Stimulated activated naive CD8-positive, alpha-beta T cell treated with anti-CD3 and anti-CD28 coated beads, Interleukin-15, amount 100 ng/mL, for 72 hours (primary cell): ENCODE data around the gene SELENOO.

Experiments used
- ATAC-seq: fragments of 150-1000 bp; cut with Tn5 transposase; 2 replicates; pipeline ENCODE4 v1.10.0; 2021; ENCODE audit warnings: mild to moderate bottlenecking, moderate library complexity
- DNase-seq, 2 donors: peaks; one replicate each; pipeline ENCODE4 v3.0.0; 2021 to 2022
- H3K27ac Mint-ChIP-seq, 2 donors: one replicate each; pipeline ENCODE4 v1.8.0; 2022; ENCODE audit warnings: mild to moderate bottlenecking in 2 of 2, mixed read lengths in 2 of 2, moderate library complexity in 2 of 2
- H3K27me3 Mint-ChIP-seq: one replicate; pipeline ENCODE4 v1.8.0; 2022; ENCODE audit warnings: mixed read lengths
- H3K4me1 Mint-ChIP-seq: one replicate; pipeline ENCODE4 v1.8.0; 2022; ENCODE audit warnings: mild to moderate bottlenecking, mixed read lengths
- H3K4me3 Mint-ChIP-seq, 2 donors: one replicate each; pipeline ENCODE4 v1.8.0; 2022; ENCODE audit warnings: mild to moderate bottlenecking in 2 of 2, mixed read lengths in 2 of 2, moderate library complexity in 1 of 2
- H3K9me3 Mint-ChIP-seq, 2 donors: one replicate each; pipeline ENCODE4 v1.8.0; 2022; ENCODE audit warnings: mixed read lengths in 2 of 2

Gene SELENOO

GRCh38 chr22:50213263-50213662, 12.5 kb downstream of the SELENOO start:
- H3K9me3 Mint-ChIP-seq: no peaks in the 10 kb centered on the region
- no peaks in the 10 kb centered on the region for H3K27me3 Mint-ChIP-seq
- no peak for ATAC-seq
- peak overlapping the region in 1 of 2 donors; percentile 52 for H3K27ac Mint-ChIP-seq
- H3K4me3 Mint-ChIP-seq: no peak overlapping the region
- DNase-seq: no peak
- peaks cover 22% of the 10 kb centered on the region for H3K4me1 Mint-ChIP-seq

GRCh38 chr22:50215297-50216054, 14.7 kb downstream of the SELENOO start:
- DNase-seq (no peak), ATAC-seq (peak; percentile 21)
- Mint-ChIP-seq H3K4me3 (no peak overlapping the region), H3K4me1 (peaks cover 22% of the 10 kb centered on the region), H3K27me3 (no peaks in the 10 kb centered on the region), H3K27ac (peak overlapping the region in 1 of 2 donors; percentile 85), H3K9me3 (no peaks in the 10 kb centered on the region)

- Mint-ChIP-seq H3K9me3 (no peaks in the 10 kb centered on the region), H3K27me3 (no peaks in the 10 kb centered on the region), H3K27ac (no peak overlapping the region), H3K4me1 (peaks cover 22% of the 10 kb centered on the region), H3K4me3 (no peak overlapping the region)
- ATAC-seq (no peak), DNase-seq (no peak)
Observed at GRCh38 chr22:50216055-50216683, 15.4 kb downstream of the SELENOO start.

- Mint-ChIP-seq H3K27ac (no peak overlapping the region), H3K4me3 (no peak overlapping the region)
- no peak for ATAC-seq
Observed at GRCh38 chr22:50216684-50217520, 16.1 kb downstream of the SELENOO start.

DNA sequence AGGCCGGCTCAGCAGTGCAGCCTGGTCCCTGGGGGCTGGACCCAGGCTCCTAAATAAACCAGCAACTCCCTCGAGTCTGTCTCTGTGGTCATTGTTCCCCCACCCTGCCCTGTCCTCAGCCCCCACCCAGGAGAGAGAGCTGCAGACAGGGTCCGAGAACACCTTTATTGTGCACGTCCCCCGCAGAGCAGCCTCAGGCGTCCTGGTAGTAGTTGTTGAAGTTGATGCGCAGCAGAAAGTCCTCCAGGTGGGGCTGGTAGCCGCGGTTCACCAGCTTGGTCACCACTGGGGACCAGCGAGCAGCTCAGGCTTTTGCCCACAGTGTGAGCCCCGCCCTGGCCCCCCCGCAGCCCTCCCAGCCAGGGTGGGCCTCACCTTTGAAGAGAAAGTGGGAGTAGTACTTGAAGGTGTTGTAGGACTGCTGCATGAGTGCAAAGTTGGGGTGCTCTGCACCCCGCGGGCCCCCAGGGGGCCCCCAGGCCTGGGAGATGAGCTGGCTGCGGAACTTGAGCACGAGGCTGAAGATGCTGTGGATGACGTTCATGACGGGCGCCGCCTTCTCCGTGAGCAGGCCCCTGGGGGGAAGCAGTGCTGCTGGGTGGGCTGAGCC, 16.8 kb downstream of the SELENOO start:
- H3K4me1 Mint-ChIP-seq: peaks cover 22% of the 10 kb centered on the region
- H3K27me3 Mint-ChIP-seq: no peaks in the 10 kb centered on the region
- H3K27ac Mint-ChIP-seq: peak overlapping the region in 1 of 2 donors; percentile 83
- H3K9me3 Mint-ChIP-seq: no peaks in the 10 kb centered on the region
- DNase-seq (no peak), ATAC-seq (no peak)
- no peak overlapping the region for H3K4me3 Mint-ChIP-seq

More at GRCh38 chr22:50216684-50217520, 16.1 kb downstream of the SELENOO start:
- H3K27me3 Mint-ChIP-seq: no peaks in the 10 kb centered on the region
- peaks cover 22% of the 10 kb centered on the region for H3K4me1 Mint-ChIP-seq
- no peak for DNase-seq
- H3K9me3 Mint-ChIP-seq: no peaks in the 10 kb centered on the region

GRCh38 chr22:50218153-50218995, 17.6 kb downstream of the SELENOO start:
- H3K27ac Mint-ChIP-seq: peak overlapping the region in 1 of 2 donors; percentile 42
- peaks cover 17% of the 10 kb centered on the region for H3K4me1 Mint-ChIP-seq
- DNase-seq: no peak
- H3K9me3 Mint-ChIP-seq: no peaks in the 10 kb centered on the region
- H3K27me3 Mint-ChIP-seq: no peaks in the 10 kb centered on the region
- ATAC-seq: no peak
- no peak overlapping the region for H3K4me3 Mint-ChIP-seq

- Mint-ChIP-seq H3K9me3 (no peaks in the 10 kb centered on the region), H3K27me3 (no peaks in the 10 kb centered on the region), H3K4me1 (peaks cover 14% of the 10 kb centered on the region), H3K4me3 (no peak overlapping the region), H3K27ac (no peak overlapping the region)
- DNase-seq: no peak
- no peak for ATAC-seq
Observed at GRCh38 chr22:50218996-50219727, 18.4 kb downstream of the SELENOO start.

DNA sequence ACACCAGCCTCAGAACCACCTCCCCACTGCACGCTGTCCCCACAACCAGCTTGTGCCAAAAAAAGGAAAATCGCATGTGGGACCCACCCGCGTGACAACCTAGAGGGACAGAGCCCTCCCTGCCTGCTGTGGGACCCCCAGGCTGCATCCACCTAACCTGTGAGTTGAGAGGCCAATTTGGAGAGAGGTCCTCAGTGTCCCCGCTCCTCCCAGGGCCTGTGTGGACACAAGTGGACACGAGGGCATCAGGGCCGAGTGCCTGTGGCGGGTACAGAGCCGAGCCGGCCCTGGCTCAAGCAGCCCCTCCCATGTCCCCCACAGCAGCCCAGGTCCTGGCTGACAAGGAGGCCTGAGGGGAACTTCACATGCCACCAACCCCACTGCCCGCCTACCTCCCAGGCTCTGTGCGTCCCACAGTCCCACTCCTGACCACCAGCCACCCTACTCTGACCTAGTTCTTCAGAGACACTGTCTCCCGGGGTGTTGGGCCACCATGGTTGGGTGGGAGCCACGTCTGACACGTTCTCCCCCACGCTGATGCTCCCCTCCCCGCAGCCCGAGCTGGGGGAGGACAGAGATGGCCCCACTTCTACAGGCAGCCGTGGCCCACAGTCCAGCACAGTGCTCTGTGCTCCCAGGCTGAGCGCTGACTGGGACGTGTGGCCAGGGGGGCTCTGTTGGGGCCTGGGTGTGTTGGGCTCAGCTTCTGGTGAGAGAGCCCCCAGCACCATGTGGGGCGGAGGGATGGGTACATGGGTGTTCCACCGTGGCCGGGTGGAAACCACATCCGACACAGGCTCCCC, 19.2 kb downstream of the SELENOO start:
- Mint-ChIP-seq H3K4me3 (no peak overlapping the region), H3K9me3 (no peaks in the 10 kb centered on the region), H3K27me3 (no peaks in the 10 kb centered on the region), H3K27ac (peak overlapping the region in 1 of 2 donors; percentile 9), H3K4me1 (peaks cover 13% of the 10 kb centered on the region)
- ATAC-seq: no peak
- DNase-seq: no peak

GRCh38 chr22:50220603-50221409, 20.0 kb downstream of the SELENOO start:
- H3K9me3 Mint-ChIP-seq: no peaks in the 10 kb centered on the region
- peak overlapping the region in 1 of 2 donors; percentile 89 for H3K27ac Mint-ChIP-seq
- peaks cover 10% of the 10 kb centered on the region for H3K4me1 Mint-ChIP-seq
- no peak overlapping the region for H3K4me3 Mint-ChIP-seq
- no peak for DNase-seq
- no peaks in the 10 kb centered on the region for H3K27me3 Mint-ChIP-seq
- ATAC-seq: no peak

DNA sequence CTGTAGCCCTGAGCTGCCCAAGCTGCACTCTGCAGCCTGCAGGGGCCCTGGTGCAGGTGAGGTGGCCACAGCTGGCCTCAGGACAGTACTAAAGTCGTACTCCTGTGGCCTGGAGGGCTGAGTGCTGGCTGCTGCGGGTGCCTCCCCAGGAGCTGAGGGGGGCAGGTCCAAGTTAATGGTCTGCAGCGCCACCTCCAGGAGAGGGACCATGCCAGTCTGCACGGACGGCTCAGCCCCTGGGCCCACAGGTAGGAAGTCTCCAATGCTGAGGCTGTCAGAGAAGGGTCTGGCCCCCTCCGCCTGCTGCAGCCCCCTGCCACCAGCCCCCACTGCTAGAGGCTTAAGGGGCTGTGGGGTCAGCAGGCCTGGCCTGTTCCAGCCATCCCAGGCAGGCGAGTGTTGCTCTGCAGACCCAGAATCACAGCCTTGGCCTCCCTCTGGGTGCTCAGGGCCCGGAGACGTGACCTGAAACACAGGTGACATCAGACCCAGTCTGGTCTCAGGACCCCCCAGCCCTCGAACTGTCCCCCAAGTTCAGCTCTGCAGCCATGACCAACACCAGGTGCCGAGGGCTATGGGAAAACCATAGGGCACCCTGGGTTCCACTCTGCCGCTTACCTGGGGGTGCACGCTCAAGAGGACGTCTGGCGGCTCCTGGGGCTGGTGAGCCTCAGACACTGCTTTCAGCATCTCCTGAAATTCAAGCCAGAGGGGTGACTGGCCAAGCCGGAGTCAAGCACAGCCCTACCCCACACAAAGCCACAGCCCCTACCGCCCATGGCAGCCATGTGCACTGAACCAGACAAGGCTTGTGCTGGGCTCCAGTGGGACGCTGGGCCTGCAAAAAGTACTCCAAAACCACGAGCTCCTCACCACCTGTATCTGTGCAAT, 20.8 kb downstream of the SELENOO start:
- ATAC-seq (no peak), DNase-seq (no peak)
- H3K27me3 Mint-ChIP-seq: no peaks in the 10 kb centered on the region
- peaks cover 10% of the 10 kb centered on the region for H3K4me1 Mint-ChIP-seq
- H3K9me3 Mint-ChIP-seq: no peaks in the 10 kb centered on the region
- H3K4me3 Mint-ChIP-seq: no peak overlapping the region
- no peak overlapping the region for H3K27ac Mint-ChIP-seq

GRCh38 chr22:50222508-50222907, 21.7 kb downstream of the SELENOO start:
- Mint-ChIP-seq H3K4me3 (no peak overlapping the region), H3K9me3 (no peaks in the 10 kb centered on the region), H3K27ac (no peak overlapping the region), H3K4me1 (peaks cover 15% of the 10 kb centered on the region), H3K27me3 (no peaks in the 10 kb centered on the region)
- no peak for DNase-seq
- no peak for ATAC-seq

DNA sequence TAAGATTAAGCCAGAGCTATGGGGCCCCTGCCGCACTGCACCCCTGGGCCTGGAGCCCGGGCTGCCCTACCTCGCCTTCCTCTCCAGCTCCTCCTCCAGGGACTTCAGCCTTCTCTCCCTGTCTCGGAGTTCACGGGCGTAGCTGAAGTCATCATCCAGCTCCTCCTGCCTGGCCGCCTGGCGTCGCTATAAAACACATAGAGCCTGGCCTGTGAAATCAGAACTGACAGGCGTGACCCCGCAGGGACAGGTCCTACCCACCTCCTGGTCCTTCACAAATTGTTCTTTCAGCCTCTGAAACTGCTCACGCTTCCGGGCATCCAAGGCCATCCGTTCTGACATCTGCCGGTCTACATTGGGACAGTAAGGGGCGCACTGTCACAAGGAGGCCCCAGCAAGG, 23.3 kb downstream of the SELENOO start:
- Mint-ChIP-seq H3K4me1 (peaks cover 15% of the 10 kb centered on the region), H3K9me3 (no peaks in the 10 kb centered on the region), H3K27ac (peak overlapping the region in 1 of 2 donors; percentile 14), H3K4me3 (no peak overlapping the region), H3K27me3 (no peaks in the 10 kb centered on the region)
- DNase-seq: no peak
- no peak for ATAC-seq
